ENCODE measurements around the gene INPP5A.
"Not testable (repeated sequence)": the region's sequence is repeated elsewhere in the genome, so short reads cannot be mapped to it uniquely, and the experiment has no call there.

The INPP5A gene

GRCh38 chr10:132703419-132704007 is 165.9 kb downstream of the INPP5A start:
- no peak for FAIRE-seq
- TF ChIP-seq SPI1 (IDR thresholded peaks at IDR 0.05; ENCODE audit: low read depth, low read length) (no peak), TAF1 (IDR thresholded peaks at IDR 0.05; ENCODE audit: low read depth, low read length) (no peak), POLR2A (IDR thresholded peaks at IDR 0.05; ENCODE audit: low read depth, low read length) (no peak), POLR2AphosphoS5 (IDR thresholded peaks at IDR 0.05; ENCODE audit: low read depth, low read length) (no peak), POU2F2 (IDR thresholded peaks at IDR 0.05; ENCODE audit: low read depth, low read length) (no peak), PAX5 (IDR thresholded peaks at IDR 0.05; ENCODE audit: insufficient read depth, low read length, severe bottlenecking) (no peak)
- DNase-seq (ENCODE audit: insufficient read length, low spot score) = no peak

GRCh38 chr10:132704008-132704814 is 166.6 kb downstream of the INPP5A start:
- no peak for FAIRE-seq
- no peak for DNase-seq (ENCODE audit: insufficient read length, low spot score)
- TF ChIP-seq SPI1 (IDR thresholded peaks at IDR 0.05; ENCODE audit: low read depth, low read length) = no peak
- TF ChIP-seq POLR2A (IDR thresholded peaks at IDR 0.05; ENCODE audit: low read depth, low read length) = no peak
- TF ChIP-seq POU2F2 (IDR thresholded peaks at IDR 0.05; ENCODE audit: low read depth, low read length) = no peak
- no peak for TF ChIP-seq POLR2AphosphoS5 (IDR thresholded peaks at IDR 0.05; ENCODE audit: low read depth, low read length)
- TF ChIP-seq PAX5 (IDR thresholded peaks at IDR 0.05; ENCODE audit: insufficient read depth, low read length, severe bottlenecking) = no peak
- no peak for TF ChIP-seq TAF1 (IDR thresholded peaks at IDR 0.05; ENCODE audit: low read depth, low read length)

- FAIRE-seq; DNase-seq (ENCODE audit: insufficient read length, low spot score): not testable (repeated sequence)
These were observed 167.2 kb downstream of the INPP5A start for GRCh38 chr10:132704815-132705064.

- TF ChIP-seq POU2F2 (IDR thresholded peaks at IDR 0.05; ENCODE audit: low read depth, low read length) (no peak), PAX5 (IDR thresholded peaks at IDR 0.05; ENCODE audit: insufficient read depth, low read length, severe bottlenecking) (no peak), TAF1 (IDR thresholded peaks at IDR 0.05; ENCODE audit: low read depth, low read length) (no peak), SPI1 (IDR thresholded peaks at IDR 0.05; ENCODE audit: low read depth, low read length) (no peak), POLR2A (IDR thresholded peaks at IDR 0.05; ENCODE audit: low read depth, low read length) (no peak), POLR2AphosphoS5 (IDR thresholded peaks at IDR 0.05; ENCODE audit: low read depth, low read length) (no peak)
- FAIRE-seq = no peak
- DNase-seq (ENCODE audit: insufficient read length, low spot score) = no peak
These were observed 167.6 kb downstream of the INPP5A start for GRCh38 chr10:132705173-132705572.

DNA sequence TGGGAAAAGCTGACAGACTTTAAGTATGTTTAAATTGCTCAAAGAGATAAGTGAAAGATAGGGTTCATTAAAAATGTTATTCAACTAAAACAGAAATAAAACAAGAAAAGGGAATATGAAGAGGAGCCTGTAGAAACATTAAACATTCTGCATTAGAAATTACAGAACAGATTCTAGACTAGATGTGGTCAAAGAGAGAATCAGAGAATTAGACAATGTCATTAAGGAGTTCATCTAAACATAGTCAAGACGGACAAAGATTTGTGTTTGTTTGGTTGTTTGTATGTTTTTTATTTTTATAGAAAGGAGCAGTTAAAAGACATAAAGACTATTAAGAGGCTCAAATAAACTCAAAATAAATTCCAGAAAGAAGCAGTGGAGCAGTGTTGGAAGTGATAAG is 168.4 kb downstream of the INPP5A start:
- DNase-seq (ENCODE audit: insufficient read length, low spot score) = no peak
- no peak for FAIRE-seq
- no peak for TF ChIP-seq PAX5 (IDR thresholded peaks at IDR 0.05; ENCODE audit: insufficient read depth, low read length, severe bottlenecking)

DNA sequence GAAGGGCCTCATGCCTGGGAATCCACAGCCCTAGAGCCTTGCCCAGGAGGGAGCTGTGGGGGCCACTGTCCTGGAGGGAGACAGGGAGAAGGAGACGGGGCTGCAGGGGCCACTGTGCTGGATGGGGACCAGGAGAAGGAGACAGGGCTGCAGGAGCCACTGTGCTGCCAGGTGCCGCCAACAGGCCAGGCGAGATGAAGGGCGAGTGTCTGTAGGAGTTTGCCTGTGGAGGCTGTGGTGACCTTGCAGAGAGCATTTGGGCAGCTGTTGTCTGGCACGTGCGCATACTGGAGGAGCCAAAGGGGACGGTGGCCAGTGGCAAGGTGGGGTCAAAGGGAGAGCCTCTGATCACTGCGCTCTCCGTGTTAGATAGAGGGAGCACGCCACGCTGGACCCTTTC is 169.1 kb downstream of the INPP5A start:
- DNase-seq (ENCODE audit: insufficient read length, low spot score) (no peak), FAIRE-seq (no peak)
- TF ChIP-seq POLR2AphosphoS5 (IDR thresholded peaks at IDR 0.05; ENCODE audit: low read depth, low read length) (no peak), SPI1 (IDR thresholded peaks at IDR 0.05; ENCODE audit: low read depth, low read length) (no peak), TAF1 (IDR thresholded peaks at IDR 0.05; ENCODE audit: low read depth, low read length) (no peak), POU2F2 (IDR thresholded peaks at IDR 0.05; ENCODE audit: low read depth, low read length) (no peak), PAX5 (IDR thresholded peaks at IDR 0.05; ENCODE audit: insufficient read depth, low read length, severe bottlenecking) (no peak), POLR2A (IDR thresholded peaks at IDR 0.05; ENCODE audit: low read depth, low read length) (no peak)

- DNase-seq (ENCODE audit: insufficient read length, low spot score) = no peak
- no peak for FAIRE-seq
- TF ChIP-seq TAF1 (IDR thresholded peaks at IDR 0.05; ENCODE audit: low read depth, low read length) (no peak), PAX5 (IDR thresholded peaks at IDR 0.05; ENCODE audit: insufficient read depth, low read length, severe bottlenecking) (no peak), POLR2A (IDR thresholded peaks at IDR 0.05; ENCODE audit: low read depth, low read length) (no peak), SPI1 (IDR thresholded peaks at IDR 0.05; ENCODE audit: low read depth, low read length) (no peak), POU2F2 (IDR thresholded peaks at IDR 0.05; ENCODE audit: low read depth, low read length) (no peak), POLR2AphosphoS5 (IDR thresholded peaks at IDR 0.05; ENCODE audit: low read depth, low read length) (no peak)
These were observed 169.7 kb downstream of the INPP5A start for GRCh38 chr10:132707121-132707775.

DNA sequence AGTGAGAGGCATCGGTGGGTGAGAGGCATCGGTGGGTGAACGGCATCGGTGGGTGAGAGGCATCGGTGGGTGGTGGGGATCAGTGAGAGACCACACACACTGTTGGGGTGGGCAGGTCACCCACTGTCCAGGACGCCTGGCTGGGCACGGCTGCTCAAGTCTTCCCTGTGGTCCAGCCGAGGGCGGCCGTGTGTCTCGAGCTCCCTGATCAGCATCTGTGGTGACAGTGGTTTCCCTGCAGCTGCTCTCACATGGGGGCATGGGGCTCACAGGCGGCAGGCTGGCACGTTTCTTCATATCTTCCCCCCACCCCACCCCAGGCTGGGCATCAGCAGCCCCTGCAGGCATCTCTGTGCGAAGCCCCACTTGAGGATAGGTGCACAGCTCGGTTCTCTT is 170.2 kb downstream of the INPP5A start:
- FAIRE-seq = no peak
- DNase-seq (ENCODE audit: insufficient read length, low spot score) = no peak

DNA sequence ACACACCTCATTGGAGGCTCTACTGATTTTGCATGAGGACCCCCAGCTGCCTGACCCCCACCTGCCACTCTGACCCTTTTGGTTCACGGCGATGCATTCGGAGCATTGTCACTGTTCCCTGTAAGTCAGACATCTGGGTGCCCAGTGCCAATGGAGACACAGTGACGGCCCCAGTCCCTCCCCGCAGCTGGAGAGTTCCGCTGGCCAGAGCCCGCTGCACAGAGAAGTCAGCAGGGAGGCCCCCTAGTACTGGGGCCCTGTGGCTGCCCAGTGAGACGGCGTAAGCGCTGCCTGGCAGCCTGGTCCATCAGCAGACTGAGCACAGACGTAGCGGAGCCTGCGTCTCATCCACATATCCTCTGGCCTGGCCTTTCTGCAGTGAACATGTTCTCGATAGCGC is 170.9 kb downstream of the INPP5A start:
- FAIRE-seq (no peak), DNase-seq (ENCODE audit: insufficient read length, low spot score) (no peak)

More for the DNA sequence above, 170.2 kb downstream of the INPP5A start:
- no peak for TF ChIP-seq POLR2AphosphoS5 (IDR thresholded peaks at IDR 0.05; ENCODE audit: low read depth, low read length)
- no peak for TF ChIP-seq POLR2A (IDR thresholded peaks at IDR 0.05; ENCODE audit: low read depth, low read length)

DNA sequence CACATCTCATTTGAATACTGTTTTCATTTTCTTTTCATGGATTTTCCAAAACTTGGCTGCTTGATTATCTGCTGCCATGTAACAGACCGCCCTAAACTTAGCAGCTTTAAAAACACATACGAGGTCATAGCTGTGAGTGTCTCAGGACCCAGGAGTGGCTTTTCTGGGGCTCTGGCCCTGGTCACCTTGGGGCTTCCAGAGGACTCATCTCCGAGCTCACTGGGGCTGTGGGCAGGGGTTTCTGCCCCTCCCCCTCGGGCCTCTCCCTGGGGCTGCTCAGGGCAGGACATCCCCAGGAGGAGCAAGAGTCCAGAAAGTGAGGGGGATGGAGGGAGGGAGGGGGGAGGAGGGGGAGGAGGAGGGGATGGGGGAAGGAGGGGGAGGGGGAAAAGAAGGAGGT is 171.3 kb downstream of the INPP5A start:
- no peak for TF ChIP-seq SPI1 (IDR thresholded peaks at IDR 0.05; ENCODE audit: low read depth, low read length)
- TF ChIP-seq TAF1 (IDR thresholded peaks at IDR 0.05; ENCODE audit: low read depth, low read length) = no peak
- no peak for TF ChIP-seq POU2F2 (IDR thresholded peaks at IDR 0.05; ENCODE audit: low read depth, low read length)
- TF ChIP-seq PAX5 (IDR thresholded peaks at IDR 0.05; ENCODE audit: insufficient read depth, low read length, severe bottlenecking) = no peak
- TF ChIP-seq POLR2A (IDR thresholded peaks at IDR 0.05; ENCODE audit: low read depth, low read length) = no peak
- no peak for TF ChIP-seq POLR2AphosphoS5 (IDR thresholded peaks at IDR 0.05; ENCODE audit: low read depth, low read length)
- DNase-seq (ENCODE audit: insufficient read length, low spot score) (no peak), FAIRE-seq (no peak)

More for the DNA sequence above, 170.9 kb downstream of the INPP5A start:
- TF ChIP-seq POU2F2 (IDR thresholded peaks at IDR 0.05; ENCODE audit: low read depth, low read length) = no peak
- no peak for TF ChIP-seq PAX5 (IDR thresholded peaks at IDR 0.05; ENCODE audit: insufficient read depth, low read length, severe bottlenecking)
- TF ChIP-seq POLR2AphosphoS5 (IDR thresholded peaks at IDR 0.05; ENCODE audit: low read depth, low read length) = no peak
- no peak for TF ChIP-seq SPI1 (IDR thresholded peaks at IDR 0.05; ENCODE audit: low read depth, low read length)
- no peak for TF ChIP-seq TAF1 (IDR thresholded peaks at IDR 0.05; ENCODE audit: low read depth, low read length)
- no peak for TF ChIP-seq POLR2A (IDR thresholded peaks at IDR 0.05; ENCODE audit: low read depth, low read length)
